ENCODE results near the gene SUGP2.
A peak's percentile ranks its signal among the peaks of the same experiment; 100 is the strongest.

Gene SUGP2

GRCh38 chr19:19033426-19034203, at the start of gene SUGP2, which contains the start of gene ARMC6:
SUGP2 (minus strand) TSS chr19:19033517; CDS start chr19:19031071, 2,446 bp downstream.
ARMC6 (plus strand) TSS chr19:19033603; CDS start chr19:19034210, 607 bp downstream.
- DNase-seq: peak; percentile 94

- DNase-seq: no peak
Measured at GRCh38 chr19:19081642-19082151, 48.4 kb upstream of the SUGP2 start.

- no peak for DNase-seq
Measured at GRCh38 chr19:19079571-19079970, 46.3 kb upstream of the SUGP2 start.

- no peak for DNase-seq
Measured at GRCh38 chr19:19078801-19079200, 45.5 kb upstream of the SUGP2 start.

- no peak for DNase-seq
Measured at GRCh38 chr19:19077103-19077502, 43.8 kb upstream of the SUGP2 start.

- DNase-seq: no peak
Measured at GRCh38 chr19:19076476-19076875, 43.2 kb upstream of the SUGP2 start.

GRCh38 chr19:19075126-19075525, 41.8 kb upstream of the SUGP2 start:
- no peak for DNase-seq

GRCh38 chr19:19074196-19074882, 41.0 kb upstream of the SUGP2 start:
- no peak for DNase-seq

GRCh38 chr19:19071897-19072296, 38.6 kb upstream of the SUGP2 start:
- no peak for DNase-seq

- DNase-seq: no peak
Measured at GRCh38 chr19:19068659-19069654, 35.6 kb upstream of the SUGP2 start.

- no peak for DNase-seq
Measured at GRCh38 chr19:19067276-19068072, 34.2 kb upstream of the SUGP2 start.

GRCh38 chr19:19064811-19065745, 31.8 kb upstream of the SUGP2 start:
- DNase-seq: peak; percentile 65

GRCh38 chr19:19064098-19064722, 30.9 kb upstream of the SUGP2 start:
- peak in 1 of 2 experiments; percentile 38 for DNase-seq

- peak; percentile 99 for DNase-seq
Measured at GRCh38 chr19:19063183-19064097, 30.1 kb upstream of the SUGP2 start, which contains the start of gene SLC25A42. SLC25A42 (plus strand) TSS chr19:19063994; CDS start chr19:19096125, 32,131 bp downstream.

- peak; percentile 49 to 51 for DNase-seq
Measured at GRCh38 chr19:19062454-19063182, 29.3 kb upstream of the SUGP2 start.

GRCh38 chr19:19061506-19061905, 28.2 kb upstream of the SUGP2 start:
- no peak for DNase-seq

- no peak for DNase-seq
Measured at GRCh38 chr19:19059837-19060611, 26.7 kb upstream of the SUGP2 start.

Data from activated T-cell treated with anti-CD3 and anti-CD28 coated beads, Interleukin-2, amount 50 U/mL, for 48 hours (primary cell).